Measurements from ENCODE around the gene TMEM269.
A peak's percentile ranks its signal among the peaks of the same experiment; 100 is the strongest.

TMEM269 gene

DNA sequence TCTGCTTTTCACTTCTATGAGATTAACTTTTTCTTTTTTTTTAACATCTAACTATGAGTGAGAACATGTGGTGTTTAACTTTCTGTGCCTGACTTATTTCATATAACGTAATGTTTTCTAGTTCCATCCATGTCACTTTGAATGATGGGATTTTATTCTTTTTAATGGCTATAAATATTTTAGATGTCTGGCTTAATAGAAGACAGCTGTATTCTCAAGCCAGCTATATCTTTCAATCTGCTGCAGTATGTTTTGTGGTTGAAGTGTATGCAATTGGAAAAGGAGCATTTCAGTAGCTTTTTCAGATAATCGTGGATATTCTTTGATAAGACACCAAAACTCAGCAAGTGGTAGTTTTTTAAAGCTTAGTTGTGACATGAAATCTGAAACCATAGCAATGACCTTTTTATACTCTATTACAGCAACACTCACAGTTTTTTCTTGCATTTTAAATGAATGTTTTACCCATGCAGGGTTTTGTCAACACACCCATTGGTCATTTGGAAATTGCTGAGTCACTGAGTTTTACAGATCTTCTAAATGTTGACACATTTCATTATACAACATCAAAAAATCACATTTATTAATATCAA lies 38.1 kb downstream of the TMEM269 start:
- DNase-seq (ENCODE audit: low spot score), result no peak

DNA sequence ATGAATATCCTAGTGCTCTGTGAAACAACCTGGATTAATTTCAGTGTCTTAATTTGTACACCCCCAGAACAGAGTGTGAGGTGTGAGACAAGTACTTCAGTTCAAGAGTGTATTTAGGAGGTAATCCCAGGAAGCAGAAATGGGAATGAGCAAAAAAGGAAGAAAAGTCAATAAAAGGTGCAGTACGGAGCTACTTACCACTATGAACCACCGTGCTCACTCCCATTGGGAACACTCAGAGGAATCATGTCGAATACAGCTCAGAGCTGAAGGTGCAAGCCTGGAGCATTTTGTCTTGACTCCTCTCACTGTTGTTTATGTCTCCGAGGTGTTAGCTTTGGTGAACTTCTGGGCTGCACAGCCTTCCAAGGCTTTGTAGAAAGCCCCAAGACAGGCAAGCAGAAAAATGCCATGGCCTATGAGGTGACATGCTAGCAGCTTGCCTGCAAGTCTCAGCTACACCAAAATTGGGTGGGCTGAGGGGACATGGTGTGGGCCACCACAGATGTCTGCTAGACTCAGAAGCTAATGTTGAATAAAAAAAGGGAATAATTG lies 39.8 kb downstream of the TMEM269 start:
- no peak for DNase-seq (ENCODE audit: low spot score)

DNA sequence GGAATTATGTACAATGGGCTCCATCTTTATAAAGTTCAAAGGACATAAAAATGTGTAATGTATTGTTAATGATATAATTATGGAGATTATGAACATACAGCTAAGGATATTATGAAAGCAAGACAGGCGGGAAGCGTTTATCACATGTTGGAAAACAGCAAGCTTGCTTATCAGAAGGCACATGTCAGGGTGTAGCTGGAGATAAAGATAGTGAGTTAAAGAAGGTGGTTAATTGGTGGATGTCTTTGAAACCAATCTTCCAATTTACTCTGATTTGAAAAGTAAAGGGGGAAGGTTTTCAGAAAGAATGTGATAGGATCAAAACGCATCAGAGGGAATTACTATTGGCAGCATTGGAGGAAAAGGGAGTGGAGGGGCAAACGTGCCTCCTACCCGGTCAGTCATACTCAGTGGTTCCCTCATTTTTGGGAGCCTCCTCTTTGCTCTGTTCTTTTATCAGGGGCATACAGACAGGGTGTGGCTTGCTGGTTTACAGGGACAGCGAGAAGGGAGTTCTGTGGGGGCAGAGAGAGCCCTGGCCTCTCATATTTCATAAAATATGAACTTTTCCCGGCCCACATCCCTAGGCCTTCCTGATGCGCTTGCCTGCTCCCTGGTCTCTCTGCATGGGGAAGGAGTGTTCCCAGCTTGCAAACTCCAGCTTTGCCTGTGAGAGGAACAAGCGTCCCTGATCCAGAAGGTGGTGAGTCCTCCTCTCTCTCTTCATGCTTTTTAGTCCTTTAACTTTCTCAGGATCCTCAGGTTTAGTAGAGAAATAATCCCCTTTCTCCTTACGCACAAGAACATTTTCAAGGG lies 40.5 kb downstream of the TMEM269 start:
- no peak for DNase-seq (ENCODE audit: low spot score)

- DNase-seq (ENCODE audit: low spot score), result no peak
Measured at GRCh38 chr1:42830631-42831030, 45.8 kb downstream of the TMEM269 start.

- DNase-seq (ENCODE audit: low spot score), result no peak
Measured at GRCh38 chr1:42831273-42831672, 46.5 kb downstream of the TMEM269 start.

GRCh38 chr1:42832641-42833240 lies 48.0 kb downstream of the TMEM269 start:
- DNase-seq (ENCODE audit: low spot score), result no peak

DNA sequence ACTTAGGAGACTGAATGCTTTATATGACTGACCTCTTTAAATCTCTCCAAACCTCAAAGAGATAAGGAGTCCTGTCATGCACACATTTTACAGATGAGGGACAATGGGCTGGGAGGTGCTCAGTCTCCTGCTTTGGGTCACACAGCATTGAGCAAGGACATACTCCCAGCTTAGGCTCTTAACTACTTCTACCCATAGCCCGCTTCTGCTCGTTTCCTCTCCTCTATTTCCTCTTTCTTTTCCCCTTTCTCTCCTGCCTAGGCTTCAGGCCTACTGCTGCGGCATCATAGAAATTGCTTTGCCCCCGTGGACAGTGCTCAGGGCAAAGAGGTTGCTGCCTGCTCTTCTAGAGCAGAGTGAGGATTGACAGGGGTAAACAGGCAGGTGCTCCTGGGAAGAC lies 49.2 kb downstream of the TMEM269 start:
- DNase-seq (ENCODE audit: low spot score), result no peak

DNA sequence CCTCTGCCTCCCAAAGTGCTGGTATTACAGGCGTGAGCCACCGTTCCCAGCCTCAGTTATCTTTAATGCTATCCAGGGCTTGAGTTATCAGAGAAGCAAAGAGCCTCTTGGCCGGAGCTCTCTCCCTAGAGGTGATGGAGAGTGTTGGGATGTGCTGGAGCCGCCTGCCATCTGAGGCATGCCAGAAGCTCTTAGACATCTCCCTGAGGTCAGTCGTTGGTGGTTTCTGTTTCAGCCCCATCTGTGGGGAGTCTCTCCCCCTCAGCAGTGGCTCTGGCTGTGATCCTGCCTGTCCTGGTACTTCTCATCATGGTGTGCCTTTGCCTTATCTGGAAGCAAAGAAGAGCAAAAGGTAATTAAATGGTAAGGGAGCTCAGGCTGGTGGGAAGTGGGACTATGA lies 50.0 kb downstream of the TMEM269 start:
- DNase-seq (ENCODE audit: low spot score), result no peak

GRCh38 chr1:42835422-42835821 lies 50.6 kb downstream of the TMEM269 start:
- DNase-seq (ENCODE audit: low spot score), result no peak

DNA sequence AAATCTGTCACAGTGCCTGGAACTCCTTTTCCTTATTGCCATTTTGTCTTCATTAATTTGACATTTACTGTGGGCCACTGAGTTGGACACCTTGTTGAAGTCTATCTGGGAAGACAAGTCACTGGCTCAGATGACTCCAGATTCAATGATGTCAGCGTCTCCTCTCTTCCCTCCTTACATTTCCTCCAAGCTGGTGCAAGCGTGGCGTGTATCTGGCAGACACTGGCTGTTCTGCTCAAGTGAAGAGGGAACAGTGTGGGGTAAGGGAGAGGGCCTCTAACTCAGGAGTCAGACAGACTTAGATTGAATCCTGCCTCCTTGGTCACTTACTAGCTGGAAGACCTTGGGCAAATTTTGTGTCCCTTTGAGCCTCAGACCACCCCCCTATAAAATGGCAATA lies 52.9 kb downstream of the TMEM269 start:
- DNase-seq (ENCODE audit: low spot score), result no peak

- DNase-seq (ENCODE audit: low spot score), result no peak
Measured at GRCh38 chr1:42838482-42839190, 53.8 kb downstream of the TMEM269 start.

GRCh38 chr1:42841010-42841409 lies 56.2 kb downstream of the TMEM269 start:
- DNase-seq (ENCODE audit: low spot score), result no peak

DNA sequence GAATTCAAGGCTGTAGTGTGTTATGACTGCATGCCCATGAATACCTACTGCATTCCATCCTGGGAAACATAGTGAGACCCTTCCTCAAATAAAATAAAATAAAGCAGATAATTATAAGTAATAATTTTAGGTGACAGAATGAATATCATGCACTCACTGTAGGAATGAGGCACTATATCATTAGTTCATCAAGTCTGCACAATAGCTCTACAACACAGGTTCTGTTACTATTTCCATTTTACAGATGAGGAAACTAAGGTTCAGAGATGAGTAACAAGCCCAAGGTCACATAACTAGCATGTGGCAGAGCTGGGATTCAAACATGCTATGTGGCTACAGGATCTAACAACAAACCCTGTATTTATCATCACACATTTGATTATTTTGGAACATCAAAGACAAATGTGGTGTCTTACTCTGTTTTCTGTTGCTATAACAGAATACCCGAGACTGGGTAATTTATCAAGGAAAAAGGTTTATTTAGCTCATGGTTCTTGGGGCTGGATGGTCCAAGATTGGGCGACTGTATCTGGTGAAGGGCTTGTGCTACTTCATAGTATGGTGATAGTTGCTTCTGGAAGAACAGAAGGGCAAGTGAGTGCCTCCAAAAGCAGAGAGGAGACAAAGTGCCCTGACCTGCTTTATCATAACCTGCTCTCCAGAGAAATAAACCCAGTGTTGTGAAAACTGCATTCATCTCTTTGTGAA lies 56.8 kb downstream of the TMEM269 start:
- DNase-seq (ENCODE audit: low spot score), result no peak

DNA sequence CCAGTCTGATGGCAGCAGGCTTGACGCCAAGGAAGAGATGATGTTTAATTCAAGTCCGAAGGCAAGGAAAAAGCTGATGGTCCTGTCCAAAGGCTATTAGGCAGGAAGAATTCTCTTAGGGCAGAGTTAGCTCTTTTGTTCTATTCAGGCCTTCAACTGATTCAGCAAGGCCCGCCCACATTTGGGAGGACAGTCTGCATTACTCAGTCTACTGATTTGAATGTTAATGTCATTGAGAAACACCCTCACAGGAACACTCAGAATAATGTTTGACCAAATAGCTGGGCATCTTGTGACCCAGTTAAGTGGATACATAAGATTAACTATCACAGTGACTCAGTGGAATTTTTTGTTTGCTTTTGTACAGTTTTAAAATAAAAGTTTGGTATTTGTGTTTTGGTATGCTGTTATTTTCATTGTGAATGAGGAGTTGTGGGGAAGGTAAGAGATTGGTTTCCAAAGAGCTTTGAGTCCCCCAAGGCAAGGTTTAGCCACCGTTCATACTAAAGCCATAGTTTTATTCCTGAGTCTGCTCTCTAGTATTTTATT lies 59.9 kb downstream of the TMEM269 start:
- no peak for DNase-seq (ENCODE audit: low spot score)

- no peak for DNase-seq (ENCODE audit: low spot score)
Measured at GRCh38 chr1:42845193-42845592, 60.4 kb downstream of the TMEM269 start.

GRCh38 chr1:42845866-42846256 lies 61.1 kb downstream of the TMEM269 start:
- no peak for DNase-seq (ENCODE audit: low spot score)

- DNase-seq (ENCODE audit: low spot score), result peak; percentile 98
Measured at GRCh38 chr1:42846257-42847110, 61.7 kb downstream of the TMEM269 start, which contains the start of gene ZNF691. ZNF691 (plus strand) TSS chr1:42846613; CDS start chr1:42849659, 3,046 bp downstream.

DNA sequence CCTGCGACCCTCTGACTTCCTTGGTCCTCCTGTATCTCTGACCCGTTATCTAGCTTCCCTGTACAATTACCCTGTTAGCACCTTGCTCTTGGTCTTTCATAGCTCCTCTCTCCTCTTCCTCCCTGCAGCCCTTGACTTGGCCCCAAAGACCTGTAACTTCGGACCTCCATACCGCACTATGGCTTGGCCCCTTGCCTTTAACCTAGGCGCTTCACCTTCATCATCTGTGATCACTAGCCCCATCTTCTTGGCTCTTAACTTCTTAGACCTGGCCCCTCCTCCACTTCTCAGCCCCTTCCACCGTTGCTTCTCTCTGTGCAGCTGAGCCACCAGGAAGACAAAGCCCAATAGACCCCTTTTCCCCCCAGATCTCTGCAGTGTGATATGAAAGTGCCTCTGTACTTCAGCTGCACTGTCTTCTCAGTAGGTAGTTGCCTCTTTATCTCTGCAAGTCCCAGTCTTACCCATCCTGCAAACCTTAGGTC lies 62.4 kb downstream of the TMEM269 start:
- DNase-seq (ENCODE audit: low spot score), result no peak

GRCh38 chr1:42847721-42848460 lies 63.1 kb downstream of the TMEM269 start:
- no peak for DNase-seq (ENCODE audit: low spot score)
